Retinal pigment epithelial cell (primary cell): ENCODE data around the gene EARS2.

Experiments used
- DNase-seq: peaks from one replicate; pipeline ENCODE4 v3.0.0-alpha.2; 2010; ENCODE audit warnings: low read depth
- H3K4me3 ChIP-seq: 2 replicates; pipeline ENCODE4 v1.5.1; 2011; ENCODE audit warnings: mild to moderate bottlenecking, low read length, control low read depth, moderate library complexity
- CTCF ChIP-seq: conservative IDR thresholded peaks from 2 replicates; pipeline ENCODE4 v1.5.1; 2011; ENCODE audit warnings: low read depth, low read length, control low read depth, inconsistent platforms

EARS2 gene

GRCh38 chr16:23506606-23506994 is 50.5 kb downstream of the EARS2 start:
- no peak for DNase-seq
- H3K4me3 ChIP-seq, result peak overlapping the region; percentile 99
- TF ChIP-seq CTCF, result no peak

DNA sequence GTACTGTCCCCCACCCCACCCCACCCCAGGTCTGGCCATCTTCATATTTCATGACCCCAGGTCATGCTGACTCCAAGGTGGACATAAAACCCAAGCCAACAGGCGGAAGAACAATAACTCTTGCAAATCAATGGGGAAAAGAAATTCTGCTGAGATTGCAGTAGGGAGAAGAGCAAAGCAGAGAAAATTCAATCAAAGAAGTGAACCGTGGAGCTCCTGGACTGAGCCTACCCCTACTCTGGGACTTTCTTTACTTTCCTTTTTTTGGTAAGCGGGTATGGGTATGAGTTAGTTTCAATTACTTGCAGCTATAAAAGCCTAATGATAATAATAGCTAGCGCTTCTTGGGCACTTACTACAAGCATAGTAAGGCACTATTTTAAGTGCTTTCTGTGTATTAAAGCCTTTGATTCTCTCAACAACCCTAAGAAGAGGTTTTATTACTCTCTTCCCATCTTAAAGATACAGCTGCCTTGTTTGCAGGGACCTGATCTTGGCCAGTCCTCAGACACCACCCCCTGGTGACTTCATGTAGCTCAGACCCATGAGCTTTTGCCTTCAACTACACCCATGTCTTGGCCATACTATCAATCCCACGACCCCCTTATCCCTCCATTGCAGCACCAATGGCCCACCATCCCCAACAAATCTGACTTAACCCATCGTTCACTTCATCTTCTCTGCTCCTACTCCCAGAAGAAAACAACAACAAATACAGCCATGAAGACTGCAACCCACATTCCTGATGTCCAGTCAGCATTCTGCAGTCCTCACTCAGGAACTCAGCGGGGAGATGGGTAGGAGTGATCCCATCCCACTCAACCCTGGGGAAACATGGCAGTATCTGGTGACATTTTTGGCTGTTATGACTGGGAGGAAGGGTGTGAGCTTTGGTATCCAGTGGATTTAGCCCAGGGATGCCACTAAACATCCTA is 51.2 kb downstream of the EARS2 start:
- TF ChIP-seq CTCF, result peak; percentile 39
- H3K4me3 ChIP-seq, result peak overlapping the region; percentile 99
- DNase-seq, result no peak

GRCh38 chr16:23505180-23505665 is 51.9 kb downstream of the EARS2 start:
- no peak for DNase-seq
- no peak for TF ChIP-seq CTCF
- H3K4me3 ChIP-seq, result peak overlapping the region; percentile 99

DNA sequence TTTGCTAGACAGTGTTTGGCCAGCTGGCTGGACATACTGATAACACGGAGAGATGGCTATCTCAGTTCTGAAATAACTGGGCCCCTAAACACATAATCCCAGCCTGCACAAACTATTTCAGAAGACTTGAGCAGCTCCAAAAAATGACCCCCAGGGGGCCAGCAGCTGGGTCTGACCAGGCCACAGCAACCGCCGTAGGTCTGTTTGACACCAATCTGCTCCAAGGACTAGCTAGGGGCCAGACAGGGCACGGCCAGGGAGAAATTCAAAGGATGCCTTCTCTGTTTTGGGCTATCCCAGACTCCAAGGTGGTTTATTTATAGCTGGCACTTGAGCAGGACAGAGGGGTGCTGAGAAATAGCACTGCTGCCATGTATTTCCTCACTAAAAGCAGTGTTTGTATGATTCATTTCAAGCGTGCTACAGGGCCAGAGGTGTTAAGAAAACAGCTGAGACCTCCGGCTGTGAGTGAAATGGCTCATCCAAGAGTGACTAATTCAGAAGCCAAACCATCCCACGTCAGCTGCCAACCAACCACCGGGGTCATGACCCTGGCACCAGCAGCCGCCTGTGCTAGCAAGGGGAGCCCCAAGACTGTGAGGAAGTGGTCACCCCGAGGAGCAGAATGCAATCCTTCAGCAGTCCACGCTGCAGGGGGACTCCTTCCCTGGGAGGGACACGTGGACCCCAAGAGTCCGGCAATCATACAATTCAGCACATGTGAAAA is 52.5 kb downstream of the EARS2 start:
- TF ChIP-seq CTCF, result no peak
- H3K4me3 ChIP-seq, result peak overlapping the region; percentile 99
- peak; percentile 84 for DNase-seq

DNA sequence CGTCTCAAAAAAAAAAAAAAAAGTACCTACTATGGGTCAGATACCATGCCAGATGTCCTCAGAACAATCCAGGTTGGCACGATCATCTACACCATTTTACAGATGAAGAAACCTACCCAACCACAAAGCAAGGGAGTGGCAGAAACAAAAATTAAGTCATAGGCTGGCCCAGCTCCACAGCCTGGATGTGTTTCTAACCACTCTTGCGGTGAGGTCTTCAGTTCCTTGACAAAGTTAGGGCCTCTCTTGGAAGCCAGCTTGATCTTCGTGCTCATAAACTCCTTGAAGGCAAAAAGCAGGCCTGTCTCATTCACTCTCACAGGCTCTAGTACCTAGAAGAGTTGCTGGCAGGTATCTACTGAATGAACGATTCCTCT is 53.1 kb downstream of the EARS2 start:
- TF ChIP-seq CTCF, result no peak
- no peak for DNase-seq
- H3K4me3 ChIP-seq, result no peak overlapping the region

DNA sequence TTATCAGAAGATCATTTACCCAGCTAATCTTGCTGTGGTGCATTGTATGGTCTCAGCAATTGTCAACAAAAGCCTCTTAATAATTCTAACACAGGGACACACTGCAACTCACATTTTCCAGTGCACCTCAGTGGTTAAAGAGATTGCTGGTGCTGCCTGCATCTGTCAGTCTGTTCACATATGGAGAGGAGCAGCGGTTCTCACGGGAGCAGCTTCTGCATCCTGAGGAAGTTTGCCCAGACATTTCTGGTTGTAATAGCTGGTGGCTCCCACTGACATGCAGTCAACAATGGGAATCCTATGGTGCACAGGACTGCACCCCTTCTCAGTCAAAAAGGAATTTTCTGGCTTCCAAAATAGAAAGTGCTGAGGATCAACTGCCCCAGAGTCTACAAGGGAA is 54.7 kb downstream of the EARS2 start:
- no peak overlapping the region for H3K4me3 ChIP-seq
- no peak for TF ChIP-seq CTCF
- no peak for DNase-seq

DNA sequence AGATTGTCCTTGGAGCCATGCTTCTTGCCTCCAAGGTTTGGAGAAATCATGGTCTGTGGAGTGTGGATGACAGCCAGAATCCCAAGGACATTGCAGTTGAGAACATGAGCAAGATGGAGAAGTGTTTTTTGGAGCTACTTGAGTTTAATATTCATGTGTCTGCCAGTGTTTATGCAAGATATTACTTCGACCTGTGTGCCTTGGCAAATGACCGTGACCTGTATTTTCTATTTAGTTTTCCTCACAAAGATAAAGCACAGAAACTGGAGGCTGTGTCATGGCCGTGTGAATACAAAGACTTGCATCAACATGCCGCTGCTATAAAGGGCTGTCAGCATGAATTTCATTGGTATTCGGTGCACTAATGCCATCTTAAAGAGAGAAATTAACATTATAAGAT is 55.9 kb downstream of the EARS2 start:
- no peak for DNase-seq
- no peak overlapping the region for H3K4me3 ChIP-seq
- no peak for TF ChIP-seq CTCF
